Measurements from ENCODE around the gene SMARCD1. TPM values are rescaled to one million over a fixed set of nuclear protein-coding genes. Genes with fewer than 3 reads are reported as not detected.

The SMARCD1 gene
- total and polyA plus RNA-seq, 4 donors = 4.6 to 24.4 (median 15.3) TPM

GRCh38 chr12:50050119-50050385 lies 35.1 kb upstream of the SMARCD1 start:
- Histone ChIP-seq H3K4me1 (ENCODE audit: control insufficient read depth in 4 of 4, insufficient read depth in 4 of 4, low read length in 3 of 4) (peaks cover 0 to 4% (median 2%) of the 10 kb centered on the region in 4 donors), H3K36me3 (ENCODE audit: control insufficient read depth in 4 of 4, insufficient read depth in 3 of 4, low read depth in 1 of 4, low read length in 3 of 4) (no peaks in the 10 kb centered on the region), H3K27me3 (ENCODE audit: control insufficient read depth in 4 of 4, insufficient read depth in 4 of 4, low read length in 3 of 4) (no peaks in the 10 kb centered on the region), H3K27ac (ENCODE audit: low read depth in 1 of 2, low read length in 2 of 2) (no peak overlapping the region), H3K9ac (ENCODE audit: low read depth in 1 of 2, low read length in 2 of 2) (no peak overlapping the region), H3K9me3 (ENCODE audit: control insufficient read depth in 4 of 4, low read length in 3 of 4) (no peaks in the 10 kb centered on the region), H3K4me3 (ENCODE audit: low read depth in 1 of 3, low read length in 3 of 3) (no peak overlapping the region)
- WGBS = 87% methylated on average over 3 of the region's 3 CpGs
- TF ChIP-seq ZBTB33 (IDR thresholded peaks at IDR 0.05) (no peak), CTCF (IDR thresholded peaks at IDR 0.05; ENCODE audit: low read depth, low read length, missing input control) (no peak), FOXA1 (IDR thresholded peaks at IDR 0.05) (no peak), TAF1 (conservative IDR thresholded peaks at IDR 0.05) (no peak), ATF3 (IDR thresholded peaks at IDR 0.05) (no peak), RAD21 (IDR thresholded peaks at IDR 0.05) (no peak), HNF4G (IDR thresholded peaks at IDR 0.05) (no peak), NR2F2 (IDR thresholded peaks at IDR 0.05) (no peak), HNF4A (conservative IDR thresholded peaks at IDR 0.05) (no peak), GABPA (IDR thresholded peaks at IDR 0.05 in 1 of 2, conservative IDR thresholded peaks at IDR 0.05 in 1 of 2) (no peak), REST (IDR thresholded peaks at IDR 0.05) (no peak), JUND (IDR thresholded peaks at IDR 0.05) (no peak), MAX (IDR thresholded peaks at IDR 0.05) (no peak), RXRA (IDR thresholded peaks at IDR 0.05) (no peak), FOXA2 (IDR thresholded peaks at IDR 0.05) (no peak), SP1 (IDR thresholded peaks at IDR 0.05) (no peak), YY1 (IDR thresholded peaks at IDR 0.05) (no peak), EGR1 (IDR thresholded peaks at IDR 0.05; ENCODE audit: low read depth in 2 of 2) (no peak)
- DNase-seq (ENCODE audit: low spot score) = no peak
